ENCODE results near the gene TOPBP1.

GRCh38 chr3:133701435-133702358, 40.0 kb upstream of the TOPBP1 start:
- TF ChIP-seq CTCF (IDR thresholded peaks at IDR 0.05) = no peak
- TF ChIP-seq POLR2A (IDR thresholded peaks at IDR 0.05) = no peak
